GM13977 (cell line): ENCODE results near the gene SH3D21.

Experiments used
- DNase-seq: peaks from one replicate; pipeline ENCODE4 v3.0.0; 2012; ENCODE audit warnings: low spot score
- in situ Hi-C: fragments of 300-500 bp; cut with MboI; formaldehyde crosslinking; loops from one replicate; pipeline ENCODE4 v1.12.0; 2022; ENCODE audit warnings: low sequenced_read_pairs, low pct_unique_long_range_greater_than_20kb, mixed read lengths, inconsistent platforms; ENCODE audit not compliant: unreplicated experiment
- TF ChIP-seq, protein P1 (sequence below): IDR thresholded peaks from 2 replicates; pipeline ENCODE4 v1.5.1; 2012; ENCODE audit warnings: mild to moderate bottlenecking, control low read depth; ENCODE audit not compliant: insufficient read depth; ENCODE audit errors: extremely low read depth, missing control alignments

Gene SH3D21

DNA sequence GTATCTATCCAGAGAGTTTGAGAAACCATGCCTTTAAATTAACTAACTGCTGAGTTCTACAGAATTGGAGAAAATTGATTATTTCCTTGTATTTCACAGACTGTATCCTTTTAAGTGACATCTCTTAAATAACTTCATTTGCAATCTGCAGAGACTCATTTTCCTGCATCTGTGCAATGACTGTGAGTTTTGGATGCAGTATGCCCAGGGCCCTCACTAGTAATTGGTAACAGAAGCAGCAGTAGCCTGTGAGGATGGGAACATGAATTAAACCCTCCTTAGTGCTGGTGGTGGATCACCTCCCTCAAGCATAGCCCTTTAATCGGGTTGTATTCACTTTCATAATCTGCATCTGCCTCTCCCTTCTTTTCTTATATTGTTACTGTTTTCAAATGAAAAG lies 21.7 kb upstream of the SH3D21 start:
- TF ChIP-seq, protein P1, sequence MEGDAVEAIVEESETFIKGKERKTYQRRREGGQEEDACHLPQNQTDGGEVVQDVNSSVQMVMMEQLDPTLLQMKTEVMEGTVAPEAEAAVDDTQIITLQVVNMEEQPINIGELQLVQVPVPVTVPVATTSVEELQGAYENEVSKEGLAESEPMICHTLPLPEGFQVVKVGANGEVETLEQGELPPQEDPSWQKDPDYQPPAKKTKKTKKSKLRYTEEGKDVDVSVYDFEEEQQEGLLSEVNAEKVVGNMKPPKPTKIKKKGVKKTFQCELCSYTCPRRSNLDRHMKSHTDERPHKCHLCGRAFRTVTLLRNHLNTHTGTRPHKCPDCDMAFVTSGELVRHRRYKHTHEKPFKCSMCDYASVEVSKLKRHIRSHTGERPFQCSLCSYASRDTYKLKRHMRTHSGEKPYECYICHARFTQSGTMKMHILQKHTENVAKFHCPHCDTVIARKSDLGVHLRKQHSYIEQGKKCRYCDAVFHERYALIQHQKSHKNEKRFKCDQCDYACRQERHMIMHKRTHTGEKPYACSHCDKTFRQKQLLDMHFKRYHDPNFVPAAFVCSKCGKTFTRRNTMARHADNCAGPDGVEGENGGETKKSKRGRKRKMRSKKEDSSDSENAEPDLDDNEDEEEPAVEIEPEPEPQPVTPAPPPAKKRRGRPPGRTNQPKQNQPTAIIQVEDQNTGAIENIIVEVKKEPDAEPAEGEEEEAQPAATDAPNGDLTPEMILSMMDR = no peak
- in situ Hi-C loops = no loop called here

DNA sequence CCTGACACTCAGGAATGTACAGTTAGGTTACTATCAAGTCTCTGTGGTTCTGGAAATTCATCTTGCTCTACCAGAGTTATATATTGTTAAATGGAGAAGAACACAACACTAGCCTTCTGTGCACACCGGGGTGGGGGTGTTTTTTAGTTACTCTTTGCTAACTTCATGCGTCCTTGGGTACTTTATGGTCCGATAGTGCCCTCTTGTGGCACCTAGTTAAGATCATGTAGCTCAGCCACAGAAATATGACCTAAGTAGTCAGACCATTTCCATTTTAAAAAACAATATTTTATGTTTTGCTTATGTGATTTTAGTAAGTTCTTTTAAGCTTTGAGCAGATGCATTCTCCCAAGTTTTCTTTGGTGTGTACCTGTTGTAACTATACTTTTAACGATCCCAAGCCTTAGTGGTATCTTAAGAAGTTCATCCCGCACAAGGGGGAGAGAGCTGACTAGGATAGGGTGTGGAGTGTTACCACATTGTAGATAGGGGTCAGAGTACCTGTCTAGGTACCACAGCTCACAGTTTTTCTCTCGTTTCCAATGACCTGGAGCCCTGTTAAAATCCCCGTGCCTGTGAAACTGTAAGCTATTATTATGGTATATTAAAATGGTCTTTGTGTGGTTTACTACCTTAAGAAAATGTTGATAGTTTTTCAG lies 20.6 kb upstream of the SH3D21 start:
- peak; percentile 74 for DNase-seq
- TF ChIP-seq, protein P1 = peak; percentile 69
- in situ Hi-C loops = no loop called here

More for the DNA sequence above, 21.7 kb upstream of the SH3D21 start:
- DNase-seq = no peak

DNA sequence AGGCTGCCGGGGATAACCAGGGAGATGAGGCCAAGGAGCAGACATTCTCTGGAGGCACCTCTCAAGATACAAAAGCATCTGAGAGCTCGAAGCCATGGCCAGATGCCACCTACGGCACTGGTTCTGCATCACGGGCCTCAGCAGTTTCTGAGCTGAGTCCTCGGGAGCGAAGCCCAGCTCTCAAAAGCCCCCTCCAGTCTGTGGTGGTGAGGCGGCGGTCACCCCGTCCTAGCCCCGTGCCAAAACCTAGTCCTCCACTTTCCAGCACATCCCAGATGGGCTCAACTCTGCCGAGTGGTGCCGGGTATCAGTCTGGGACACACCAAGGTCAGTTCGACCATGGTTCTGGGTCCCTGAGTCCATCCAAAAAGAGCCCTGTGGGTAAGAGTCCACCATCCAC lies 19.4 kb upstream of the SH3D21 start:
- no peak for DNase-seq
- TF ChIP-seq, protein P1 = no peak
- in situ Hi-C loops = no loop called here

DNA sequence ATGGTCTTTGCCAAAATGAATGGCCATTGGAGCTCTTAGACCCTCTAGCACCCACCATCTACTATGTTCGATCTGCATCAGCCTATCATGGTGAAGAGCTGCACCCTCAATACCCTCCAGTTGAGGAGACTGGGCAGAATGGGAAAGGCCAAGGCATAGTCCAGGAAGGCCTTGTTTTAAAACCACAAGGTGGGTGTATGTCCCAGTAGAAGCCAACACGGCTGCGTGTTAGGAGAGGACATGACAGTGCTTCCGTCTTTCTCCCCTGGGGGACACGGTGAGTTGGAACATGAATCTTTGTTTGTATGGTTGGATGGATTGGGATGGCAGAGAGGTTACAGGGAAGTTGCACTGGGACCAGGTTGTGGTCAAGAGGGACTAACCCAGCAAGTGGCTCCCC lies 18.6 kb upstream of the SH3D21 start:
- DNase-seq = no peak
- in situ Hi-C loops = no loop called here
- TF ChIP-seq, protein P1 = no peak

DNA sequence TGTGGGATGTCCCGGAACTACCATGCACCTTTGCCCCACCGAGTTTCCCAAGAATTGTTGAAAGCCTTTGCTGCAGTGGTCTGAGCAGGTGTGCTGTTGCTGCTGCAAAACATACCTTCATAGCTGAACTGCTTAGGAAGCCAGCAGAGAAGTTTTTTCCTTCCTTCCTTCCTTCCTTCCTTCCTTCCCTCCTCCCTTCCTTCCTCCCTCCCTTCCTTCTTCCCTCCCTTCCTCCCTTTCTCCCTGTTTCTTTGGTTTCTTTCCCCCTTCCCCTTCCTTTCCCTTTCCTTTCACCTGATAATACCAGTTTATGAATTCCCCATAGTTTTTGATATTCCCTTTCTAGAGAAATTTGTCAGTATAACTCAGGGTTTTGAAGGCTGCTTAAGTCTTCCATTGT lies 10.8 kb upstream of the SH3D21 start:
- TF ChIP-seq, protein P1 = no peak
- in situ Hi-C loops = no loop called here

DNA sequence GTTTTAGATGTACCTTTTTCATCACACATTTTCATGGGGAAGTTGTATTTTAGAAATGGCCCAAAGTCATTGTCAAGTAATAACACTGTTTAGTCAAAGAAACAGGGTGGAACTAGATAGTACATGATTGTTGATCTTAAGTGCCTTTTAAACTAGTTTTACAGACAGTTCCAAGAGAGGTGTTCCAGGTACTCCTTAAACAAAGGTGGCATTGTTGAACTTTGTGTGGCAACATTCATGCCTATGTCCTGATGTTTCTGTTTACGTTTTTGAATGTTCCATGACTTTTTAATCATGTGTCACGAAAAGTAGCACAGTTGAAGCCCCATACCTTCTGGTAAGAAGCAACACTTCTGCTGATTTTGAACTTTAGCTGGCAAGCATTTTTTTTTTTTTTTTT lies 9.1 kb upstream of the SH3D21 start:
- TF ChIP-seq, protein P1 = no peak
- no peak for DNase-seq
- in situ Hi-C loops = no loop called here

More for the DNA sequence above, 10.8 kb upstream of the SH3D21 start:
- DNase-seq = no peak
